WTC11 (cell line): ENCODE measurements around the gene SMYD3. TPM values are rescaled to one million over a fixed set of nuclear protein-coding genes. Genes with fewer than 3 reads are reported as not detected.

Experiments used
- ATAC-seq: fragments of 200-7000 bp; cut with Tn5 transposase; 2 replicates; pipeline ENCODE4 v1.10.0; 2021; ENCODE audit warnings: mild to moderate bottlenecking, moderate library complexity
- CTCF ChIA-PET: fragments of 300-600 bp; sonication (Branson Sonifier 250); formaldehyde crosslinking; loops from one replicate; lab custom pipeline; 2021; ENCODE audit warnings: antibody characterized with exemption; lab: Charles Lee
- POLR2A ChIA-PET: fragments of 350-600 bp; sonication (Branson Sonifier 250); formaldehyde crosslinking; loops from one replicate; lab custom pipeline; 2021; ENCODE audit warnings: antibody characterized with exemption; lab: Charles Lee
- DNase-seq: peaks from one replicate; pipeline ENCODE4 v3.0.0; 2021; ENCODE audit warnings: low spot score
- H3K27ac Mint-ChIP-seq: 2 replicates; pipeline ENCODE4 v1.8.0; 2021; ENCODE audit warnings: mixed read lengths
- H3K27me3 Mint-ChIP-seq: 2 replicates; pipeline ENCODE4 v1.8.0; 2021; ENCODE audit warnings: low read depth, mild to moderate bottlenecking, moderate library complexity, mixed read lengths
- H3K36me3 Mint-ChIP-seq: 2 replicates; pipeline ENCODE4 v1.8.0; 2021; ENCODE audit warnings: mixed read lengths
- H3K4me1 Mint-ChIP-seq: 2 replicates; pipeline ENCODE4 v1.8.0; 2022; ENCODE audit warnings: mixed read lengths
- H3K4me3 Mint-ChIP-seq: 2 replicates; pipeline ENCODE4 v1.8.0; 2021; ENCODE audit warnings: mild to moderate bottlenecking, moderate library complexity, mixed read lengths
- H3K9me3 Mint-ChIP-seq: 2 replicates; pipeline ENCODE4 v1.8.0; 2021; ENCODE audit warnings: mixed read lengths
- AR ChIP-seq: fragments of 250-450 bp; sonication (Bioruptor Pico); IDR thresholded peaks from 2 replicates; pipeline ENCODE4 v1.9.0; 2021; ENCODE audit warnings: mild to moderate bottlenecking
- ARID4B ChIP-seq: sonication (generic); formaldehyde crosslinking; IDR thresholded peaks from 2 replicates; pipeline ENCODE4 v1.8.0; 2023; ENCODE audit warnings: missing genetic modification reagents, mild to moderate bottlenecking, borderline replicate concordance
- ATF6 ChIP-seq: sonication (generic); formaldehyde crosslinking; IDR thresholded peaks from 2 replicates; pipeline ENCODE4 v1.8.1; 2023; ENCODE audit warnings: mild to moderate bottlenecking, missing genetic modification reagents
- E2F4 ChIP-seq: sonication (generic); formaldehyde crosslinking; IDR thresholded peaks from 2 replicates; pipeline ENCODE4 v1.8.1; 2022; ENCODE audit warnings: low read depth, mild to moderate bottlenecking, moderate library complexity, missing genetic modification reagents, borderline replicate concordance
- GABPB1 ChIP-seq: sonication (generic); formaldehyde crosslinking; IDR thresholded peaks from 2 replicates; pipeline ENCODE4 v1.8.1; 2023; ENCODE audit warnings: mild to moderate bottlenecking, missing genetic modification reagents
- GRHL2 ChIP-seq: fragments of 250-450 bp; sonication (Bioruptor Pico); IDR thresholded peaks from 2 replicates; pipeline ENCODE4 v1.8.0; 2022; ENCODE audit warnings: mild to moderate bottlenecking, moderate library complexity; ENCODE audit not compliant: insufficient replicate concordance, severe bottlenecking
- HMGXB4 ChIP-seq: sonication (generic); formaldehyde crosslinking; IDR thresholded peaks from 2 replicates; pipeline ENCODE4 v1.8.1; 2023; ENCODE audit warnings: mild to moderate bottlenecking, moderate library complexity, missing genetic modification reagents
- IRF1 ChIP-seq: sonication (generic); formaldehyde crosslinking; IDR thresholded peaks from 2 replicates; pipeline ENCODE4 v1.8.0; 2023; ENCODE audit warnings: missing genetic modification reagents
- MXD4 ChIP-seq: fragments of 250-450 bp; sonication (Bioruptor Pico); IDR thresholded peaks from 2 replicates; pipeline ENCODE4 v1.8.0; 2021; ENCODE audit warnings: mild to moderate bottlenecking, moderate library complexity, borderline replicate concordance
- NR1H2 ChIP-seq: sonication (generic); formaldehyde crosslinking; IDR thresholded peaks from 2 replicates; pipeline ENCODE4 v1.9.0; 2021; ENCODE audit warnings: mild to moderate bottlenecking, moderate library complexity, missing genetic modification reagents
- TP53 ChIP-seq: sonication (generic); formaldehyde crosslinking; IDR thresholded peaks from 2 replicates; pipeline ENCODE4 v1.8.1; 2023; ENCODE audit warnings: mild to moderate bottlenecking, missing genetic modification reagents
- ZNF121 ChIP-seq: sonication (generic); formaldehyde crosslinking; IDR thresholded peaks from 2 replicates; pipeline ENCODE4 v1.8.0; 2023; ENCODE audit warnings: missing genetic modification reagents
- ZNF232 ChIP-seq: sonication (generic); formaldehyde crosslinking; IDR thresholded peaks from 2 replicates; pipeline ENCODE4 v1.8.0; 2022; ENCODE audit warnings: mild to moderate bottlenecking, missing genetic modification reagents
- ZNF263 ChIP-seq: sonication (generic); formaldehyde crosslinking; IDR thresholded peaks from 2 replicates; pipeline ENCODE4 v1.8.1; 2022; ENCODE audit warnings: low read depth, mild to moderate bottlenecking, moderate library complexity, missing genetic modification reagents
- ZNF425 ChIP-seq: fragments of 250-450 bp; sonication (Bioruptor Pico); conservative IDR thresholded peaks from 2 replicates; pipeline ENCODE4 v1.9.0; 2021; ENCODE audit warnings: mild to moderate bottlenecking
- ZNF512 ChIP-seq: sonication (generic); formaldehyde crosslinking; IDR thresholded peaks from 2 replicates; pipeline ENCODE4 v1.8.1; 2022; ENCODE audit warnings: missing genetic modification reagents, borderline replicate concordance
- total RNA-seq: library from RNA; stranded (reverse); gene quantifications from 3 replicates; pipeline ENCODE4 v1.2.3, GENCODE V29; 2021

The SMYD3 gene
- total RNA-seq, 1 experiment from 2014 or later, result 21.4 TPM

GRCh38 chr1:245773344-245773743, 733.7 kb downstream of the SMYD3 start:
- Mint-ChIP-seq H3K27me3 (no peaks in the 10 kb centered on the region), H3K36me3 (no peaks in the 10 kb centered on the region), H3K4me1 (no peaks in the 10 kb centered on the region; the same call in 1 of the 2 replicates), H3K9me3 (peaks cover under 1% of the 10 kb centered on the region), H3K27ac (no peak overlapping the region), H3K4me3 (no peak overlapping the region)
- CTCF ChIA-PET, result interaction anchor here (1.7 kb wide), 1 partner anchor 24 kb away, joined by 4 read pairs; no protein-coding TSS in a partner anchor
- ATAC-seq, result no peak
- DNase-seq, result no peak
- TF ChIP-seq MXD4 (CRISPR knock-in tag) (no peak), ZNF121 (CRISPR knock-in tag) (no peak), NR1H2 (CRISPR knock-in tag) (no peak), E2F4 (CRISPR knock-in tag) (no peak), ARID4B (CRISPR knock-in tag) (no peak), AR (CRISPR knock-in tag) (no peak), ZNF425 (CRISPR knock-in tag) (no peak), HMGXB4 (no peak), ZNF232 (no peak), TP53 (no peak), GRHL2 (no peak), ATF6 (CRISPR knock-in tag) (no peak), ZNF263 (CRISPR knock-in tag) (no peak), IRF1 (no peak), GABPB1 (CRISPR knock-in tag) (no peak), ZNF512 (CRISPR knock-in tag) (no peak)
- POLR2A ChIA-PET, result no interaction called here
